Right renal pelvis (tissue), 4 donors: Measurements from ENCODE around the gene ID1. TPM values are rescaled to one million over a fixed set of nuclear protein-coding genes. Genes with fewer than 3 reads are reported as not detected.
"Not testable (repeated sequence)": the region's sequence is repeated elsewhere in the genome, so short reads cannot be mapped to it uniquely, and the experiment has no call there.

Experiments
- DNase-seq, 4 donors: peaks; one replicate each; pipeline ENCODE4 v3.0.0-alpha.2; 2013; ENCODE audit warnings: low read depth in 4 of 4, low spot score in 3 of 4, missing footprints in 1 of 4
- polyA plus RNA-seq, 4 donors: library from polyadenylated mRNA; unstranded; fragments of 120-200 nt; gene quantifications; one replicate each; pipeline ENCODE4 v1.2.1, GENCODE V29; 2013; ENCODE audit not compliant: insufficient read length in 4 of 4

Gene ID1
- polyA plus RNA-seq, 4 donors = 166 to 231 (median 190) TPM

- no peak for DNase-seq
These were observed 27.7 kb downstream of the ID1 start for GRCh38 chr20:31632548-31633338.

DNA sequence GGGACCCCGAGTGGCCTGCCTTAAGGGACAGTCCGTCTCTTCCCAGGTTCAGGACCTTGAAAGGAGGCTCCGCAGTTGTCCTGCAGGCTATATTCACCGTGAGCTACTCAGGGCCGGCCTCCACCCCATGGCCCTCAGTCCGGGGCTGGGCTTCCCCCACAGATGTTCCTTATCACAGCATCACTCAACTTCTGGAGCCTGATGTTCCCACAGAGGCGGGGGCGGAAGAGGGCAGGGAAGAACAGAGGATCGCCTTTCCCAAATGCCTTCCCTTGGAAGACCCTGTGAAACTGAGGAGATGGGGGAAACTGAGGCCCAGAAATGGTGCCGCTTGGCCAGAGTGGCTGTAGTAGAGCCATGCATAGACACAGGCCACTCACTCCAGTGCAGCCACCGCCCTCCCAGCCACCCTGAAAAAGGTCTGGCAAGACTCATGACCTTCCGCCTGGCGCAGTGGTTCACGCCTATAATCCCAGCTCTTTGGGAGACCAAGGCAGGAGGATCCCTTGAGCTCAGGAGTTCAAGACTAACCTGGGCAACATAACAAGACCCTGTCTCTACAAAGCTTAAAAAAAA is 28.3 kb downstream of the ID1 start:
- DNase-seq = no peak

DNA sequence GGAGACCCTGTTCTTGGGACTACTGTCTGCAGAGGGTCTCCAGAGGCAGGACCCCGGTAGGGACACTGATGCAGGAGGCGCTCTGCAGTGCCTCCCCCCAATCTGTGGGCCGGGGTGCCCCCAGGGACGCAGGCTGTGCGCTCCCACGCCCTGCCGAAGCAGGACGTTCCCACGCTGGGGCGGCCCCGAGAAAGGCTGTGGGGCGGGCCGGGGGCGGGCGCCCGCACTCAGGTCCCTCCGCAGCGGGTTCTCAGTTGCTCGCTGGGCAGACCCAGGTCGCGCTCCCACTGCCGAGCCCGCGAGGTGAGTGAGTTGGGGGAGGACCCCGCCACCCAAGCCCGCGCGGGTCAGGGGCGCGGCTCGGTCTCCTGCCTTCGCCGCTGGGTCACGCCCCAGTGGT is 32.6 kb downstream of the ID1 start, which contains the start of gene COX4I2:
TSS of gene COX4I2 (plus strand) at position 253 of the 400 bp plus-strand sequence. CDS start 1,106 bp downstream, outside the sequence.
- no peak for DNase-seq

- no peak for DNase-seq
These were observed 33.2 kb downstream of the ID1 start for GRCh38 chr20:31638317-31638716.

GRCh38 chr20:31638816-31639215 is 33.7 kb downstream of the ID1 start:
- no peak for DNase-seq

GRCh38 chr20:31640259-31640658 is 35.2 kb downstream of the ID1 start:
- DNase-seq = no peak

DNA sequence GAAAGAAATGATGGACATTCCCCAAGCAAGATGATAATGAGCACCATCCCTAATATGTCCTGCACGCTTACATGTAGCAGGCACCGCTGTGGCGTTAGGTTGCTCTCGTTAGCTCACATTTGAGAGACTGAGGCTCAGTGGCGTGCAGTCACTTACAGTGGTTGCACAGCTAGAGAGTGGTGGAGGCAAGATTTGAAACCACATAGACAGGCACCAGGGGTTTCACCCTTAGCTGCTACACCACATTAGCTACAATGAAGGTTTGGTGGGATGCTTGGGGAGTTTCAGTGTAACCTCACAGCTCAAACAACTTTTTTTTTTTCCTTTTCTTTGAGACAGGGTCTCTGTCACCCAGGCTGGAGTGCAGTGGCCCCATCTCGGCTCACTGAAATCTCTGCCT is 36.3 kb downstream of the ID1 start:
- no peak for DNase-seq

DNA sequence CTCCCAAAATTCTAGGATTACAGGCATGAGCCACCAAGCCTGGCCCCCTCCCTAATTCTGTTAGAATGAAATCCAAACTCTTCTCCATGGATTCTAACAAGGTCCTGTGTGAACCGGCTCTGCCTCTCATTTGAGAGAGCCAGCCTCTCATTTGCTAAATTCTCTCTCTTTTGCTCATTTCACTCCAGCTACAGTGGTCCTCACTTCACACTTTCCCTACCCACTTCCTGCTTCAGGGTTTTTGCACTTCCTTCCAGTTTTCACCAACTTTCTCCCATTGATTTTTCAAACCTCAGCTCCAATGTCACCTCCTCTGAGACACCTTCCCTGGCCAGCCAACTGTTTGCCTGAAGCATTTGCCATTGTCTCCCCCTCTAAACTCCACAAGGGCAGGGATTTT is 37.7 kb downstream of the ID1 start:
- DNase-seq = no peak

GRCh38 chr20:31643522-31643921 is 38.4 kb downstream of the ID1 start:
- DNase-seq = no peak

GRCh38 chr20:31644701-31645100 is 39.6 kb downstream of the ID1 start:
- DNase-seq = no peak

DNA sequence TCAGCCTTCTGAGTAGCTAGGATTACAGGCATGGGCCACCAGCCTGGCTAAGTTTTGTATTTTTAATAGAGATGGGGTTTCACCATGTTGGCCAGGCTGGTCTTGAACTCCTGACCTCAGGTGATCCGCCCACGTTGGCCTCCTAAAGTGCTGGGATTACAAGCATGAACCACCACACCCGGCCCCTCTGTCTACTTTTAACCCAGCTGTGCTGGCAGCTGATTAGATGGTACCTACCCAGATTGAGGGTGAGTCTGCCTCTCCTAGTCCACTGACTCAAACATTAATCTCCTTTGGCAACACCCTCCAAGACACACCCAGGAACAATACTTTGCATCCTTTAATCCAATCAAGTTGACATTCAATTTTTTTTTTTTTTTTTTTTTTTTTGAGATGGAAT is 43.0 kb downstream of the ID1 start:
- DNase-seq = not testable (repeated sequence)

- no peak for DNase-seq
These were observed 47.9 kb downstream of the ID1 start for GRCh38 chr20:31652917-31653396.

GRCh38 chr20:31653561-31653960 is 48.5 kb downstream of the ID1 start:
- DNase-seq = no peak

DNA sequence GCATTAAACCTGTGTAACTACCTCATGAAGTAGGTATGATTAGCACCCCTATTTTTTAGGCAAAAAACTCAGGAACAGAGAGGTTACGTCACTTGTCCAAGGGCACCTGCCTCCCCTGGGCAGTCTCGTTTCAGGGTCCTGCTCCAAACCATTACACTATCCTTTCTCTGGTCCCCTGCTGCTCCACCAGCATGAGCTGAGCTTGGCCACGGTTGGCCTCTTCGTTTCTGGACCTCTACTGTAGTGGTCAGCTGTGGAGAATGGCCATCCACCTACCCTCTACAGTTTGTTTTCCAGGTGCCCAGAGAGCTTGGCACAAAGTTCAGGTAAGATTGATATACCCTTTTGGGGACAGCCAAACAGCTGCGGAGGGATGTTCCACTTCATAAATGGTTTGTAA is 49.4 kb downstream of the ID1 start:
- no peak for DNase-seq

Other genes starting within 250 kb of the ID1 start
- gene DEFB118, start 236.7 kb upstream of the ID1 start, polyA plus RNA-seq = not detected
- not detected for gene DEFB119, start 214.7 kb upstream of the ID1 start, polyA plus RNA-seq
- not detected for gene DEFB121, start 199.1 kb upstream of the ID1 start, polyA plus RNA-seq
- not detected for gene DEFB123, start 164.7 kb upstream of the ID1 start, polyA plus RNA-seq
- under 1 TPM in 1 of 4 donors, not detected in 3; 0.12 TPM for gene DEFB124, start 130.2 kb upstream of the ID1 start, polyA plus RNA-seq
- under 1 TPM; 0.61 to 0.95 (median 0.78) TPM for gene REM1, start 130.0 kb upstream of the ID1 start, polyA plus RNA-seq
- gene HM13, start 90.8 kb upstream of the ID1 start, polyA plus RNA-seq = 100 to 1,000 TPM; 127 to 152 (median 141) TPM
- 1 to 10 TPM; 1.8 to 3.2 (median 2.2) TPM for gene COX4I2, start 32.6 kb downstream of the ID1 start, polyA plus RNA-seq
- gene BCL2L1, start 117.6 kb downstream of the ID1 start, polyA plus RNA-seq = 10 to 100 TPM; 75.2 to 87.9 (median 85.4) TPM
- 10 to 100 TPM; 46.9 to 50.8 (median 48.5) TPM for gene TPX2, start 134.0 kb downstream of the ID1 start, polyA plus RNA-seq
- under 1 TPM; 0.44 to 0.94 (median 0.75) TPM for gene MYLK2, start 214.1 kb downstream of the ID1 start, polyA plus RNA-seq
- 1 to 10 TPM; 6.5 to 8.9 (median 7.4) TPM for gene FOXS1, start 240.3 kb downstream of the ID1 start, polyA plus RNA-seq